WTC11 (cell line): Measurements from ENCODE around the gene TMTC2. TPM values are rescaled to one million over a fixed set of nuclear protein-coding genes. Genes with fewer than 3 reads are reported as not detected.

Source experiments
- ATAC-seq: fragments of 200-7000 bp; cut with Tn5 transposase; 2 replicates; pipeline ENCODE4 v1.10.0; 2021; ENCODE audit warnings: mild to moderate bottlenecking, moderate library complexity
- CTCF ChIA-PET: fragments of 300-600 bp; sonication (Branson Sonifier 250); formaldehyde crosslinking; loops from one replicate; lab custom pipeline; 2021; ENCODE audit warnings: antibody characterized with exemption; lab: Charles Lee
- POLR2A ChIA-PET: fragments of 350-600 bp; sonication (Branson Sonifier 250); formaldehyde crosslinking; loops from one replicate; lab custom pipeline; 2021; ENCODE audit warnings: antibody characterized with exemption; lab: Charles Lee
- DNase-seq: peaks from one replicate; pipeline ENCODE4 v3.0.0; 2021; ENCODE audit warnings: low spot score
- H3K27ac Mint-ChIP-seq: 2 replicates; pipeline ENCODE4 v1.8.0; 2021; ENCODE audit warnings: mixed read lengths
- H3K27me3 Mint-ChIP-seq: 2 replicates; pipeline ENCODE4 v1.8.0; 2021; ENCODE audit warnings: low read depth, mild to moderate bottlenecking, moderate library complexity, mixed read lengths
- H3K36me3 Mint-ChIP-seq: 2 replicates; pipeline ENCODE4 v1.8.0; 2021; ENCODE audit warnings: mixed read lengths
- H3K4me1 Mint-ChIP-seq: 2 replicates; pipeline ENCODE4 v1.8.0; 2022; ENCODE audit warnings: mixed read lengths
- H3K4me3 Mint-ChIP-seq: 2 replicates; pipeline ENCODE4 v1.8.0; 2021; ENCODE audit warnings: mild to moderate bottlenecking, moderate library complexity, mixed read lengths
- H3K9me3 Mint-ChIP-seq: 2 replicates; pipeline ENCODE4 v1.8.0; 2021; ENCODE audit warnings: mixed read lengths
- CBFB ChIP-seq: sonication (generic); formaldehyde crosslinking; IDR thresholded peaks from 2 replicates; pipeline ENCODE4 v1.8.1; 2022; ENCODE audit warnings: mild to moderate bottlenecking, low read depth, missing genetic modification reagents
- ETV6 ChIP-seq: sonication (generic); formaldehyde crosslinking; IDR thresholded peaks from 2 replicates; pipeline ENCODE4 v1.8.1; 2022; ENCODE audit warnings: mild to moderate bottlenecking, missing genetic modification reagents
- FOXK1 ChIP-seq: sonication (generic); formaldehyde crosslinking; IDR thresholded peaks from 2 replicates; pipeline ENCODE4 v1.8.0; 2022; ENCODE audit warnings: mild to moderate bottlenecking, moderate library complexity, missing genetic modification reagents
- GRHL2 ChIP-seq: fragments of 250-450 bp; sonication (Bioruptor Pico); IDR thresholded peaks from 2 replicates; pipeline ENCODE4 v1.8.0; 2022; ENCODE audit warnings: mild to moderate bottlenecking, moderate library complexity; ENCODE audit not compliant: insufficient replicate concordance, severe bottlenecking
- MXD4 ChIP-seq: fragments of 250-450 bp; sonication (Bioruptor Pico); IDR thresholded peaks from 2 replicates; pipeline ENCODE4 v1.8.0; 2021; ENCODE audit warnings: mild to moderate bottlenecking, moderate library complexity, borderline replicate concordance
- MYBL2 ChIP-seq: sonication (generic); formaldehyde crosslinking; IDR thresholded peaks from 2 replicates; pipeline ENCODE4 v1.8.1; 2023; ENCODE audit warnings: mild to moderate bottlenecking, moderate library complexity, missing genetic modification reagents
- NR1H2 ChIP-seq: sonication (generic); formaldehyde crosslinking; IDR thresholded peaks from 2 replicates; pipeline ENCODE4 v1.9.0; 2021; ENCODE audit warnings: mild to moderate bottlenecking, moderate library complexity, missing genetic modification reagents
- NR3C1 ChIP-seq: sonication (generic); formaldehyde crosslinking; conservative IDR thresholded peaks from 2 replicates; pipeline ENCODE4 v1.8.1; 2023; ENCODE audit warnings: low read depth, mild to moderate bottlenecking, missing genetic modification reagents
- RORB ChIP-seq: fragments of 250-450 bp; sonication (Bioruptor Pico); IDR thresholded peaks from 2 replicates; pipeline ENCODE4 v1.9.0; 2021; ENCODE audit warnings: mild to moderate bottlenecking
- ZNF232 ChIP-seq: sonication (generic); formaldehyde crosslinking; IDR thresholded peaks from 2 replicates; pipeline ENCODE4 v1.8.0; 2022; ENCODE audit warnings: mild to moderate bottlenecking, missing genetic modification reagents
- ZNF671 ChIP-seq: fragments of 250-450 bp; sonication (Bioruptor Pico); IDR thresholded peaks from 2 replicates; pipeline ENCODE4 v1.8.0; 2021; ENCODE audit warnings: mild to moderate bottlenecking
- total RNA-seq: library from RNA; stranded (reverse); gene quantifications from 3 replicates; pipeline ENCODE4 v1.2.3, GENCODE V29; 2021
- TF ChIP-seq, protein P1 (sequence below): sonication (generic); formaldehyde crosslinking; IDR thresholded peaks from 2 replicates; pipeline ENCODE4 v1.8.0; 2023; ENCODE audit warnings: missing genetic modification reagents, mild to moderate bottlenecking, borderline replicate concordance
- TF ChIP-seq, protein P2 (sequence below): sonication (generic); formaldehyde crosslinking; IDR thresholded peaks from 2 replicates; pipeline ENCODE4 v1.8.1; 2022; ENCODE audit warnings: missing genetic modification reagents, borderline replicate concordance
- TF ChIP-seq, protein P3 (sequence below): fragments of 250-450 bp; sonication (Bioruptor Pico); IDR thresholded peaks from 2 replicates; pipeline ENCODE4 v1.8.0; 2021; ENCODE audit warnings: mild to moderate bottlenecking
- TF ChIP-seq, protein P4 (sequence below): sonication (generic); formaldehyde crosslinking; IDR thresholded peaks from 2 replicates; pipeline ENCODE4 v1.8.0; 2022; ENCODE audit warnings: mild to moderate bottlenecking, missing genetic modification reagents
- TF ChIP-seq, protein P5 (sequence below): sonication (generic); formaldehyde crosslinking; IDR thresholded peaks from 2 replicates; pipeline ENCODE4 v1.8.1; 2023; ENCODE audit warnings: mild to moderate bottlenecking, missing genetic modification reagents
- TF ChIP-seq, protein P6 (sequence below): sonication (generic); formaldehyde crosslinking; IDR thresholded peaks from 2 replicates; pipeline ENCODE4 v1.8.0; 2022; ENCODE audit warnings: mild to moderate bottlenecking, missing genetic modification reagents
- TF ChIP-seq, protein P7 (sequence below): sonication (generic); formaldehyde crosslinking; IDR thresholded peaks from 2 replicates; pipeline ENCODE4 v1.8.1; 2022; ENCODE audit warnings: mild to moderate bottlenecking, missing genetic modification reagents, moderate library complexity, borderline replicate concordance
- TF ChIP-seq, protein P8 (sequence below): sonication (generic); formaldehyde crosslinking; IDR thresholded peaks from 2 replicates; pipeline ENCODE4 v1.8.0; 2023; ENCODE audit warnings: mild to moderate bottlenecking, missing genetic modification reagents

Gene TMTC2
- total RNA-seq, 1 experiment from 2014 or later, result 6.4 TPM

DNA sequence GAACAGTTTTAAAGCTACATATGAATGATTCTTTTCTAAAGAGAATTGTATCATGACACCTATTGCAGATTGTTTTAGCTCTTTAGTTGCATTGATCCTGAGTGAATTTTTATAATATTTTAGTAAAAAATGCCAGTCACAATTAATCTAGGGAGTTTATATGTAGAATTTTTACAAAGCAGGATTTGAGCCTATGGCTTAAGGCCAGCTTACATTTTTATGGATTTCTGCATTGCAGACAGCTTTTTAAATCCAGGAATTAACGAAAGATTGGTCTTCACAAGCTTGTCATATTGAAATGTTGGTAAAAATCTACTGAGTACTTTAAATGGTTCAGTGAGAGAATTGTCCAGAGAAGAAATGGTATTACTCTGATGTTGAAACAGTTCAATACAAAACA lies 358.0 kb downstream of the TMTC2 start (continued):
- no peak for TF ChIP-seq RORB (CRISPR knock-in tag)
- no peak for TF ChIP-seq MXD4 (CRISPR knock-in tag)
- TF ChIP-seq, protein P1, sequence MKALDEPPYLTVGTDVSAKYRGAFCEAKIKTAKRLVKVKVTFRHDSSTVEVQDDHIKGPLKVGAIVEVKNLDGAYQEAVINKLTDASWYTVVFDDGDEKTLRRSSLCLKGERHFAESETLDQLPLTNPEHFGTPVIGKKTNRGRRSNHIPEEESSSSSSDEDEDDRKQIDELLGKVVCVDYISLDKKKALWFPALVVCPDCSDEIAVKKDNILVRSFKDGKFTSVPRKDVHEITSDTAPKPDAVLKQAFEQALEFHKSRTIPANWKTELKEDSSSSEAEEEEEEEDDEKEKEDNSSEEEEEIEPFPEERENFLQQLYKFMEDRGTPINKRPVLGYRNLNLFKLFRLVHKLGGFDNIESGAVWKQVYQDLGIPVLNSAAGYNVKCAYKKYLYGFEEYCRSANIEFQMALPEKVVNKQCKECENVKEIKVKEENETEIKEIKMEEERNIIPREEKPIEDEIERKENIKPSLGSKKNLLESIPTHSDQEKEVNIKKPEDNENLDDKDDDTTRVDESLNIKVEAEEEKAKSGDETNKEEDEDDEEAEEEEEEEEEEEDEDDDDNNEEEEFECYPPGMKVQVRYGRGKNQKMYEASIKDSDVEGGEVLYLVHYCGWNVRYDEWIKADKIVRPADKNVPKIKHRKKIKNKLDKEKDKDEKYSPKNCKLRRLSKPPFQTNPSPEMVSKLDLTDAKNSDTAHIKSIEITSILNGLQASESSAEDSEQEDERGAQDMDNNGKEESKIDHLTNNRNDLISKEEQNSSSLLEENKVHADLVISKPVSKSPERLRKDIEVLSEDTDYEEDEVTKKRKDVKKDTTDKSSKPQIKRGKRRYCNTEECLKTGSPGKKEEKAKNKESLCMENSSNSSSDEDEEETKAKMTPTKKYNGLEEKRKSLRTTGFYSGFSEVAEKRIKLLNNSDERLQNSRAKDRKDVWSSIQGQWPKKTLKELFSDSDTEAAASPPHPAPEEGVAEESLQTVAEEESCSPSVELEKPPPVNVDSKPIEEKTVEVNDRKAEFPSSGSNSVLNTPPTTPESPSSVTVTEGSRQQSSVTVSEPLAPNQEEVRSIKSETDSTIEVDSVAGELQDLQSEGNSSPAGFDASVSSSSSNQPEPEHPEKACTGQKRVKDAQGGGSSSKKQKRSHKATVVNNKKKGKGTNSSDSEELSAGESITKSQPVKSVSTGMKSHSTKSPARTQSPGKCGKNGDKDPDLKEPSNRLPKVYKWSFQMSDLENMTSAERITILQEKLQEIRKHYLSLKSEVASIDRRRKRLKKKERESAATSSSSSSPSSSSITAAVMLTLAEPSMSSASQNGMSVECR, result no peak
- no peak for TF ChIP-seq ETV6 (CRISPR knock-in tag)
- TF ChIP-seq, protein P2, sequence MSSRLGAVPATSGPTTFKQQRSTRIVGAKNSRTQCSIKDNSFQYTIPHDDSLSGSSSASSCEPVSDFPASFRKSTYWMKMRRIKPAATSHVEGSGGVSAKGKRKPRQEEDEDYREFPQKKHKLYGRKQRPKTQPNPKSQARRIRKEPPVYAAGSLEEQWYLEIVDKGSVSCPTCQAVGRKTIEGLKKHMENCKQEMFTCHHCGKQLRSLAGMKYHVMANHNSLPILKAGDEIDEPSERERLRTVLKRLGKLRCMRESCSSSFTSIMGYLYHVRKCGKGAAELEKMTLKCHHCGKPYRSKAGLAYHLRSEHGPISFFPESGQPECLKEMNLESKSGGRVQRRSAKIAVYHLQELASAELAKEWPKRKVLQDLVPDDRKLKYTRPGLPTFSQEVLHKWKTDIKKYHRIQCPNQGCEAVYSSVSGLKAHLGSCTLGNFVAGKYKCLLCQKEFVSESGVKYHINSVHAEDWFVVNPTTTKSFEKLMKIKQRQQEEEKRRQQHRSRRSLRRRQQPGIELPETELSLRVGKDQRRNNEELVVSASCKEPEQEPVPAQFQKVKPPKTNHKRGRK (CRISPR knock-in tag), result no peak
- no peak for TF ChIP-seq MYBL2 (CRISPR knock-in tag)

DNA sequence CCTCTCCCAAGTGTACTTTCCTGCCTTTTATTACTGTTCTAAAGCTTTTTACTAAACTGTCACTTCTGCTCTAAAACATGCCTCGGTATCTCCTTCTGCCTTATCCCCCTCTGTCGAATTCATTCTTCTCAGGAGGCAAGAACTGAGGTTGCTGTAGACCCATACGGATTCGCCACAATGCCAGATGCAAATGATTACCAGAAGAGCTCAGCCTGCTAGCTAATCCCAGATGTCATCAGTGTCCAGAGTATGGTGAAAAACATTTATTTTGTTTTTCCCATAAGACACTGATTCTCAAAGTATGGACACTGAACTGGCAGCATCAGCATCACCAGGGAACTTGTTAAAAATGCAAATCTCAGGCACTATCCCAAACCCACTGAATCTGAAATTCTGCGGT lies 359.3 kb downstream of the TMTC2 start:
- Mint-ChIP-seq H3K9me3 (peaks cover 8% of the 10 kb centered on the region), H3K4me1 (peaks cover 16% of the 10 kb centered on the region), H3K4me3 (no peak overlapping the region), H3K36me3 (no peaks in the 10 kb centered on the region; the same call in 1 of the 2 replicates), H3K27me3 (no peaks in the 10 kb centered on the region), H3K27ac (no peak overlapping the region)
- DNase-seq, result no peak
- no peak for TF ChIP-seq NR3C1 (CRISPR knock-in tag)
- TF ChIP-seq, protein P3, sequence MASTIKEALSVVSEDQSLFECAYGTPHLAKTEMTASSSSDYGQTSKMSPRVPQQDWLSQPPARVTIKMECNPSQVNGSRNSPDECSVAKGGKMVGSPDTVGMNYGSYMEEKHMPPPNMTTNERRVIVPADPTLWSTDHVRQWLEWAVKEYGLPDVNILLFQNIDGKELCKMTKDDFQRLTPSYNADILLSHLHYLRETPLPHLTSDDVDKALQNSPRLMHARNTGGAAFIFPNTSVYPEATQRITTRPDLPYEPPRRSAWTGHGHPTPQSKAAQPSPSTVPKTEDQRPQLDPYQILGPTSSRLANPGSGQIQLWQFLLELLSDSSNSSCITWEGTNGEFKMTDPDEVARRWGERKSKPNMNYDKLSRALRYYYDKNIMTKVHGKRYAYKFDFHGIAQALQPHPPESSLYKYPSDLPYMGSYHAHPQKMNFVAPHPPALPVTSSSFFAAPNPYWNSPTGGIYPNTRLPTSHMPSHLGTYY (CRISPR knock-in tag), result no peak
- TF ChIP-seq FOXK1, result no peak
- TF ChIP-seq, protein P4, sequence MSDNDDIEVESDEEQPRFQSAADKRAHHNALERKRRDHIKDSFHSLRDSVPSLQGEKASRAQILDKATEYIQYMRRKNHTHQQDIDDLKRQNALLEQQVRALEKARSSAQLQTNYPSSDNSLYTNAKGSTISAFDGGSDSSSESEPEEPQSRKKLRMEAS, result no peak
- TF ChIP-seq, protein P5, sequence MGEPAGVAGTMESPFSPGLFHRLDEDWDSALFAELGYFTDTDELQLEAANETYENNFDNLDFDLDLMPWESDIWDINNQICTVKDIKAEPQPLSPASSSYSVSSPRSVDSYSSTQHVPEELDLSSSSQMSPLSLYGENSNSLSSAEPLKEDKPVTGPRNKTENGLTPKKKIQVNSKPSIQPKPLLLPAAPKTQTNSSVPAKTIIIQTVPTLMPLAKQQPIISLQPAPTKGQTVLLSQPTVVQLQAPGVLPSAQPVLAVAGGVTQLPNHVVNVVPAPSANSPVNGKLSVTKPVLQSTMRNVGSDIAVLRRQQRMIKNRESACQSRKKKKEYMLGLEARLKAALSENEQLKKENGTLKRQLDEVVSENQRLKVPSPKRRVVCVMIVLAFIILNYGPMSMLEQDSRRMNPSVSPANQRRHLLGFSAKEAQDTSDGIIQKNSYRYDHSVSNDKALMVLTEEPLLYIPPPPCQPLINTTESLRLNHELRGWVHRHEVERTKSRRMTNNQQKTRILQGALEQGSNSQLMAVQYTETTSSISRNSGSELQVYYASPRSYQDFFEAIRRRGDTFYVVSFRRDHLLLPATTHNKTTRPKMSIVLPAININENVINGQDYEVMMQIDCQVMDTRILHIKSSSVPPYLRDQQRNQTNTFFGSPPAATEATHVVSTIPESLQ (CRISPR knock-in tag), result no peak
- TF ChIP-seq NR1H2 (CRISPR knock-in tag), result no peak
- no peak for TF ChIP-seq CBFB (CRISPR knock-in tag)
- TF ChIP-seq, protein P6, sequence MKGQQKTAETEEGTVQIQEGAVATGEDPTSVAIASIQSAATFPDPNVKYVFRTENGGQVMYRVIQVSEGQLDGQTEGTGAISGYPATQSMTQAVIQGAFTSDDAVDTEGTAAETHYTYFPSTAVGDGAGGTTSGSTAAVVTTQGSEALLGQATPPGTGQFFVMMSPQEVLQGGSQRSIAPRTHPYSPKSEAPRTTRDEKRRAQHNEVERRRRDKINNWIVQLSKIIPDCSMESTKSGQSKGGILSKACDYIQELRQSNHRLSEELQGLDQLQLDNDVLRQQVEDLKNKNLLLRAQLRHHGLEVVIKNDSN (CRISPR knock-in tag), result no peak
- TF ChIP-seq ZNF232 (CRISPR knock-in tag), result no peak
- TF ChIP-seq, protein P7, sequence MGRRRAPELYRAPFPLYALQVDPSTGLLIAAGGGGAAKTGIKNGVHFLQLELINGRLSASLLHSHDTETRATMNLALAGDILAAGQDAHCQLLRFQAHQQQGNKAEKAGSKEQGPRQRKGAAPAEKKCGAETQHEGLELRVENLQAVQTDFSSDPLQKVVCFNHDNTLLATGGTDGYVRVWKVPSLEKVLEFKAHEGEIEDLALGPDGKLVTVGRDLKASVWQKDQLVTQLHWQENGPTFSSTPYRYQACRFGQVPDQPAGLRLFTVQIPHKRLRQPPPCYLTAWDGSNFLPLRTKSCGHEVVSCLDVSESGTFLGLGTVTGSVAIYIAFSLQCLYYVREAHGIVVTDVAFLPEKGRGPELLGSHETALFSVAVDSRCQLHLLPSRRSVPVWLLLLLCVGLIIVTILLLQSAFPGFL (CRISPR knock-in tag), result no peak
- no peak for TF ChIP-seq ZNF671 (CRISPR knock-in tag)
- TF ChIP-seq, protein P8, sequence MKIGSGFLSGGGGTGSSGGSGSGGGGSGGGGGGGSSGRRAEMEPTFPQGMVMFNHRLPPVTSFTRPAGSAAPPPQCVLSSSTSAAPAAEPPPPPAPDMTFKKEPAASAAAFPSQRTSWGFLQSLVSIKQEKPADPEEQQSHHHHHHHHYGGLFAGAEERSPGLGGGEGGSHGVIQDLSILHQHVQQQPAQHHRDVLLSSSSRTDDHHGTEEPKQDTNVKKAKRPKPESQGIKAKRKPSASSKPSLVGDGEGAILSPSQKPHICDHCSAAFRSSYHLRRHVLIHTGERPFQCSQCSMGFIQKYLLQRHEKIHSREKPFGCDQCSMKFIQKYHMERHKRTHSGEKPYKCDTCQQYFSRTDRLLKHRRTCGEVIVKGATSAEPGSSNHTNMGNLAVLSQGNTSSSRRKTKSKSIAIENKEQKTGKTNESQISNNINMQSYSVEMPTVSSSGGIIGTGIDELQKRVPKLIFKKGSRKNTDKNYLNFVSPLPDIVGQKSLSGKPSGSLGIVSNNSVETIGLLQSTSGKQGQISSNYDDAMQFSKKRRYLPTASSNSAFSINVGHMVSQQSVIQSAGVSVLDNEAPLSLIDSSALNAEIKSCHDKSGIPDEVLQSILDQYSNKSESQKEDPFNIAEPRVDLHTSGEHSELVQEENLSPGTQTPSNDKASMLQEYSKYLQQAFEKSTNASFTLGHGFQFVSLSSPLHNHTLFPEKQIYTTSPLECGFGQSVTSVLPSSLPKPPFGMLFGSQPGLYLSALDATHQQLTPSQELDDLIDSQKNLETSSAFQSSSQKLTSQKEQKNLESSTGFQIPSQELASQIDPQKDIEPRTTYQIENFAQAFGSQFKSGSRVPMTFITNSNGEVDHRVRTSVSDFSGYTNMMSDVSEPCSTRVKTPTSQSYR (CRISPR knock-in tag), result no peak
- no peak for TF ChIP-seq GRHL2 (CRISPR knock-in tag)
- ChIA-PET CTCF (no interaction called here), POLR2A (no interaction called here)
- no peak for ATAC-seq
